Measurements from ENCODE around the gene LCN2.

The LCN2 gene

GRCh38 chr9:128146591-128147120 lies 2.6 kb upstream of the LCN2 start:
- FAIRE-seq (no peak), DNase-seq (ENCODE audit: extremely low spot score, insufficient read length, low read depth) (no peak)

GRCh38 chr9:128148509-128149000 lies 698 bp upstream of the LCN2 start:
- FAIRE-seq: no peak
- DNase-seq (ENCODE audit: extremely low spot score, insufficient read length, low read depth): no peak

GRCh38 chr9:128149951-128150593 lies 819 bp downstream of the LCN2 start:
- DNase-seq (ENCODE audit: extremely low spot score, insufficient read length, low read depth) (no peak), FAIRE-seq (no peak)

GRCh38 chr9:128150594-128151308 lies 1.5 kb downstream of the LCN2 start:
- DNase-seq (ENCODE audit: extremely low spot score, insufficient read length, low read depth) (no peak), FAIRE-seq (no peak)

- DNase-seq (ENCODE audit: extremely low spot score, insufficient read length, low read depth) (no peak), FAIRE-seq (no peak)
These were observed 2.3 kb downstream of the LCN2 start for GRCh38 chr9:128151309-128152132.

GRCh38 chr9:128152133-128153059 lies 3.1 kb downstream of the LCN2 start:
- no peak for DNase-seq (ENCODE audit: extremely low spot score, insufficient read length, low read depth)
- no peak for FAIRE-seq

- DNase-seq (ENCODE audit: extremely low spot score, insufficient read length, low read depth) (no peak), FAIRE-seq (no peak)
These were observed 4.0 kb downstream of the LCN2 start for GRCh38 chr9:128153060-128153946.

GRCh38 chr9:128153947-128154695 lies 4.9 kb downstream of the LCN2 start:
- DNase-seq (ENCODE audit: extremely low spot score, insufficient read length, low read depth) (no peak), FAIRE-seq (no peak)

GRCh38 chr9:128155736-128156500 lies 6.7 kb downstream of the LCN2 start:
- DNase-seq (ENCODE audit: extremely low spot score, insufficient read length, low read depth) (no peak), FAIRE-seq (no peak)

GRCh38 chr9:128159522-128159783 lies 10.2 kb downstream of the LCN2 start:
- no peak for FAIRE-seq
- no peak for DNase-seq (ENCODE audit: extremely low spot score, insufficient read length, low read depth)

GRCh38 chr9:128159784-128160602 lies 10.7 kb downstream of the LCN2 start, which contains the start of gene BBLN:
BBLN (plus strand) TSS chr9:128160265; CDS start chr9:128160408, 143 bp downstream.
- DNase-seq (ENCODE audit: extremely low spot score, insufficient read length, low read depth) (peak; percentile 96), FAIRE-seq (peak; percentile 67)

- FAIRE-seq: no peak
- DNase-seq (ENCODE audit: extremely low spot score, insufficient read length, low read depth): no peak
These were observed 11.3 kb downstream of the LCN2 start for GRCh38 chr9:128160603-128160987.

GRCh38 chr9:128161215-128161902 lies 12.1 kb downstream of the LCN2 start:
- FAIRE-seq: no peak
- no peak for DNase-seq (ENCODE audit: extremely low spot score, insufficient read length, low read depth)

GRCh38 chr9:128162215-128163026 lies 13.2 kb downstream of the LCN2 start:
- no peak for FAIRE-seq

GRCh38 chr9:128163027-128163515 lies 13.8 kb downstream of the LCN2 start:
- no peak for FAIRE-seq
- DNase-seq (ENCODE audit: extremely low spot score, insufficient read length, low read depth): no peak

More at GRCh38 chr9:128162215-128163026, 13.2 kb downstream of the LCN2 start:
- no peak for DNase-seq (ENCODE audit: extremely low spot score, insufficient read length, low read depth)
